H1 (cell line): Measurements from ENCODE around the gene GMNC.
"Not testable (repeated sequence)": the region's sequence is repeated elsewhere in the genome, so short reads cannot be mapped to it uniquely, and the experiment has no call there.

Source experiments
- BACH1 ChIP-seq: IDR thresholded peaks from 2 replicates; pipeline ENCODE4 v1.6.1; 2012; ENCODE audit warnings: low read length, improper control_type of control experiment
- BRCA1 ChIP-seq: IDR thresholded peaks from 2 replicates; pipeline ENCODE4 v1.6.1; 2012; ENCODE audit warnings: low read depth, low read length, improper control_type of control experiment
- CEBPB ChIP-seq: IDR thresholded peaks from 2 replicates; pipeline ENCODE4 v1.6.1; 2012; ENCODE audit warnings: low read depth, low read length
- CTCF ChIP-seq, 3 experiments: IDR thresholded peaks; 1 replicate in 2 of 3; 2 replicates in 1 of 3; pipeline versions ENCODE4 v1.5.1 to v1.6.1; 2011; ENCODE audit warnings: low read length in 3 of 3, mild to moderate bottlenecking in 3 of 3, inconsistent platforms in 2 of 3, low read depth in 1 of 3, moderate library complexity in 1 of 3; ENCODE audit not compliant: insufficient read depth in 1 of 3; ENCODE audit errors: control extremely low read depth in 1 of 3
- KDM1A ChIP-seq: fragments of 200-600, 300-600 bp; sonication (generic); IDR thresholded peaks from 2 replicates; pipeline ENCODE4 v1.7.1; 2016; ENCODE audit warnings: mild to moderate bottlenecking, low read length, borderline replicate concordance
- POLR2AphosphoS5 ChIP-seq: IDR thresholded peaks from 2 replicates; pipeline ENCODE4 v1.6.1; 2011; ENCODE audit warnings: low read depth, low read length
- TAF1 ChIP-seq: IDR thresholded peaks from 2 replicates; pipeline ENCODE4 v1.6.1; 2011; ENCODE audit warnings: mild to moderate bottlenecking, low read depth, low read length
- TAF7 ChIP-seq: optimal IDR thresholded peaks from 2 replicates; pipeline ENCODE3; 2011; ENCODE audit warnings: low read depth, mild to moderate bottlenecking, inconsistent platforms, low read length, moderate library complexity, borderline replicate concordance
- TBP ChIP-seq: IDR thresholded peaks from 2 replicates; pipeline ENCODE4 v1.6.1; 2011; ENCODE audit warnings: low read depth, low read length, improper control_type of control experiment

GRCh38 chr3:190876433-190876832 is 13.9 kb upstream of the GMNC start:
- not testable (repeated sequence) for TF ChIP-seq CTCF (IDR thresholded peaks at IDR 0.05; ENCODE audit: control extremely low read depth in 1 of 3, insufficient read depth in 1 of 3, low read depth in 1 of 3, low read length in 3 of 3); POLR2AphosphoS5; BRCA1; KDM1A; TAF1; BACH1; TBP; CEBPB; TAF7
